Activated CD4-positive, alpha-beta T cell treated with anti-CD3 and anti-CD28 coated beads for 36 hours (primary cell): ENCODE results near the gene BEST3. TPM values are rescaled to one million over a fixed set of nuclear protein-coding genes. Genes with fewer than 3 reads are reported as not detected.

Source experiments
- ATAC-seq: fragments of 200-7000 bp; cut with Tn5 transposase; one replicate; pipeline ENCODE4 v1.10.0; 2021; ENCODE audit warnings: mild to moderate bottlenecking, moderate library complexity
- CTCF ChIA-PET: fragments of 350-600 bp; sonication (Branson Sonifier 250); formaldehyde crosslinking; loops from one replicate; lab custom pipeline; 2021; ENCODE audit warnings: antibody characterized with exemption; lab: Charles Lee
- POLR2A ChIA-PET: fragments of 350-600 bp; sonication (Branson Sonifier 250); formaldehyde crosslinking; loops from one replicate; lab custom pipeline; 2021; ENCODE audit warnings: antibody characterized with exemption, inconsistent platforms; lab: Charles Lee
- DNase-seq: peaks from one replicate; pipeline ENCODE4 v3.0.0-alpha.2; 2020
- H3K27ac Mint-ChIP-seq: one replicate; pipeline ENCODE4 v1.8.0; 2021; ENCODE audit warnings: mixed read lengths
- H3K27me3 Mint-ChIP-seq: one replicate; pipeline ENCODE4 v1.8.0; 2021; ENCODE audit warnings: mixed read lengths
- H3K36me3 Mint-ChIP-seq: one replicate; pipeline ENCODE4 v1.8.0; 2021; ENCODE audit warnings: low read depth, mixed read lengths
- H3K4me1 Mint-ChIP-seq: one replicate; pipeline ENCODE4 v1.8.0; 2021; ENCODE audit warnings: mixed read lengths
- H3K4me3 Mint-ChIP-seq: one replicate; pipeline ENCODE4 v1.8.0; 2021; ENCODE audit warnings: mild to moderate bottlenecking, moderate library complexity, mixed read lengths
- H3K9me3 Mint-ChIP-seq: one replicate; pipeline ENCODE4 v1.8.0; 2021; ENCODE audit warnings: low read depth, mixed read lengths
- intact Hi-C, 2 experiments: fragments of 100-400 bp; cut with DNase I in 1 of 2; cut with micrococcal nuclease in 1 of 2; formaldehyde crosslinking; loops; one replicate each; pipeline versions ENCODE4 v1.14.2 to v1.15.1; 2022 to 2024; cut with DNase I, micrococcal nuclease
- total RNA-seq, 2 experiments: library from RNA; stranded (reverse); gene quantifications; one replicate each; pipeline ENCODE4 v1.2.3, GENCODE V29; 2021

The BEST3 gene
- total RNA-seq, 2 experiments from 2014 or later: not detected

GRCh38 chr12:69645031-69645430 lies 54.1 kb downstream of the BEST3 start:
- Mint-ChIP-seq H3K27ac (no peak overlapping the region), H3K4me3 (no peak overlapping the region), H3K27me3 (peaks cover 10% of the 10 kb centered on the region), H3K4me1 (no peaks in the 10 kb centered on the region), H3K36me3 (no peaks in the 10 kb centered on the region), H3K9me3 (no peaks in the 10 kb centered on the region)
- intact Hi-C loops: no loop called here
- ChIA-PET CTCF (interaction anchor here (0.8 kb wide), 1 partner anchor 280 kb away, joined by 3 read pairs; no protein-coding TSS in a partner anchor), POLR2A (no interaction called here)
- no peak for DNase-seq
- ATAC-seq: no peak

GRCh38 chr12:69644511-69644910 lies 54.6 kb downstream of the BEST3 start:
- no peak overlapping the region for H3K4me3 Mint-ChIP-seq
- H3K27me3 Mint-ChIP-seq: peaks cover 9% of the 10 kb centered on the region
- no peaks in the 10 kb centered on the region for H3K4me1 Mint-ChIP-seq
- CTCF ChIA-PET: interaction anchor here (0.8 kb wide), 1 partner anchor 280 kb away, joined by 3 read pairs; no protein-coding TSS in a partner anchor
- H3K27ac Mint-ChIP-seq: no peak overlapping the region
- H3K9me3 Mint-ChIP-seq: no peaks in the 10 kb centered on the region
- ATAC-seq (no peak), DNase-seq (no peak)
- no peaks in the 10 kb centered on the region for H3K36me3 Mint-ChIP-seq
- POLR2A ChIA-PET: no interaction called here
- intact Hi-C loops: no loop called here

GRCh38 chr12:69642531-69642930 lies 56.6 kb downstream of the BEST3 start:
- H3K4me3 Mint-ChIP-seq: no peak overlapping the region
- POLR2A ChIA-PET: interaction anchor here (0.6 kb wide), 1 partner anchor 12 kb away, joined by 3 read pairs; no protein-coding TSS in a partner anchor
- no peaks in the 10 kb centered on the region for H3K9me3 Mint-ChIP-seq
- ATAC-seq: no peak
- CTCF ChIA-PET: interaction anchor here (0.7 kb wide), 1 partner anchor 17 kb away, joined by 4 read pairs; no protein-coding TSS in a partner anchor
- DNase-seq: no peak
- no peak overlapping the region for H3K27ac Mint-ChIP-seq
- H3K36me3 Mint-ChIP-seq: no peaks in the 10 kb centered on the region
- H3K27me3 Mint-ChIP-seq: peaks cover 5% of the 10 kb centered on the region
- intact Hi-C loops: no loop called here
- no peaks in the 10 kb centered on the region for H3K4me1 Mint-ChIP-seq

- no peaks in the 10 kb centered on the region for H3K9me3 Mint-ChIP-seq
- H3K4me1 Mint-ChIP-seq: no peaks in the 10 kb centered on the region
- CTCF ChIA-PET: interaction anchor here (1.0 to 3.8 kb wide), 4 partner anchors 14 to 700 kb away, joined by 3 to 27 read pairs (median 4); no protein-coding TSS in a partner anchor
- H3K4me3 Mint-ChIP-seq: no peak overlapping the region
- H3K36me3 Mint-ChIP-seq: no peaks in the 10 kb centered on the region
- no peaks in the 10 kb centered on the region for H3K27me3 Mint-ChIP-seq
- ATAC-seq (no peak), DNase-seq (no peak)
- POLR2A ChIA-PET: no interaction called here
- intact Hi-C loops: no loop called here
- no peak overlapping the region for H3K27ac Mint-ChIP-seq
Observed at GRCh38 chr12:69641546-69641945, 57.6 kb downstream of the BEST3 start.

- Mint-ChIP-seq H3K27ac (no peak overlapping the region), H3K27me3 (no peaks in the 10 kb centered on the region), H3K9me3 (no peaks in the 10 kb centered on the region), H3K36me3 (no peaks in the 10 kb centered on the region), H3K4me1 (no peaks in the 10 kb centered on the region), H3K4me3 (no peak overlapping the region)
- peak; percentile 79 for DNase-seq
- POLR2A ChIA-PET: no interaction called here
- ATAC-seq: peak; percentile 88
- CTCF ChIA-PET: interaction anchor here (0.6 to 3.8 kb wide), 29 partner anchors 9 to 1301 kb away, joined by 3 to 36 read pairs (median 3); no protein-coding TSS in a partner anchor
- intact Hi-C loops: loop anchor here (1.0 to 5.0 kb wide), 3 partner anchors 282 to 487 kb away; no protein-coding TSS in a partner anchor
Observed at GRCh38 chr12:69639400-69640016, 59.6 kb downstream of the BEST3 start.

- intact Hi-C loops: no loop called here
- Mint-ChIP-seq H3K27me3 (no peaks in the 10 kb centered on the region), H3K36me3 (no peaks in the 10 kb centered on the region), H3K27ac (no peak overlapping the region), H3K4me3 (no peak overlapping the region), H3K9me3 (no peaks in the 10 kb centered on the region), H3K4me1 (no peaks in the 10 kb centered on the region)
- DNase-seq: no peak
- ChIA-PET POLR2A (no interaction called here), CTCF (no interaction called here)
- ATAC-seq: no peak
Observed at GRCh38 chr12:69633061-69633460, 66.0 kb downstream of the BEST3 start.

- Mint-ChIP-seq H3K36me3 (no peaks in the 10 kb centered on the region), H3K27ac (no peak overlapping the region), H3K9me3 (no peaks in the 10 kb centered on the region), H3K4me1 (no peaks in the 10 kb centered on the region), H3K27me3 (no peaks in the 10 kb centered on the region), H3K4me3 (no peak overlapping the region)
- ChIA-PET POLR2A (interaction anchor here (0.5 kb wide), 1 partner anchor 17 kb away, joined by 6 read pairs; no protein-coding TSS in a partner anchor), CTCF (interaction anchor here (1.5 kb wide), 1 partner anchor 9 kb away, joined by 6 read pairs; no protein-coding TSS in a partner anchor)
- intact Hi-C loops: no loop called here
- ATAC-seq: no peak
- no peak for DNase-seq
Observed at GRCh38 chr12:69630191-69630590, 68.9 kb downstream of the BEST3 start.

- Mint-ChIP-seq H3K9me3 (no peaks in the 10 kb centered on the region), H3K36me3 (no peaks in the 10 kb centered on the region), H3K4me3 (no peak overlapping the region), H3K4me1 (no peaks in the 10 kb centered on the region), H3K27ac (no peak overlapping the region), H3K27me3 (no peaks in the 10 kb centered on the region)
- CTCF ChIA-PET: no interaction called here
- intact Hi-C loops: no loop called here
- POLR2A ChIA-PET: no interaction called here
- no peak for ATAC-seq
- DNase-seq: no peak
Observed at GRCh38 chr12:69627501-69627900, 71.6 kb downstream of the BEST3 start.

- DNase-seq (no peak), ATAC-seq (no peak)
- Mint-ChIP-seq H3K36me3 (no peaks in the 10 kb centered on the region), H3K27ac (no peak overlapping the region), H3K4me3 (no peak overlapping the region), H3K27me3 (peaks cover 2% of the 10 kb centered on the region), H3K4me1 (no peaks in the 10 kb centered on the region), H3K9me3 (no peaks in the 10 kb centered on the region)
- intact Hi-C loops: no loop called here
- ChIA-PET CTCF (interaction anchor here (1.5 kb wide), 1 partner anchor 15 kb away, joined by 5 read pairs; no protein-coding TSS in a partner anchor), POLR2A (interaction anchor here (0.6 kb wide), 1 partner anchor 134 kb away, joined by 3 read pairs; no protein-coding TSS in a partner anchor)
Observed at GRCh38 chr12:69623970-69624369, 75.1 kb downstream of the BEST3 start.

GRCh38 chr12:69621551-69621950 lies 77.6 kb downstream of the BEST3 start:
- Mint-ChIP-seq H3K9me3 (no peaks in the 10 kb centered on the region), H3K4me1 (no peaks in the 10 kb centered on the region), H3K36me3 (no peaks in the 10 kb centered on the region), H3K27me3 (peaks cover 4% of the 10 kb centered on the region), H3K27ac (no peak overlapping the region), H3K4me3 (no peak overlapping the region)
- DNase-seq (no peak), ATAC-seq (no peak)
- ChIA-PET POLR2A (no interaction called here), CTCF (interaction anchor here (0.6 to 1.8 kb wide), 3 partner anchors 19 to 576 kb away, joined by 3 to 7 read pairs (median 4); no protein-coding TSS in a partner anchor)
- intact Hi-C loops: no loop called here

GRCh38 chr12:69620921-69621320 lies 78.2 kb downstream of the BEST3 start:
- H3K9me3 Mint-ChIP-seq: no peaks in the 10 kb centered on the region
- CTCF ChIA-PET: interaction anchor here (0.7 to 1.8 kb wide), 2 partner anchors 13 to 19 kb away, joined by 4 to 7 read pairs; no protein-coding TSS in a partner anchor
- POLR2A ChIA-PET: no interaction called here
- H3K27ac Mint-ChIP-seq: no peak overlapping the region
- ATAC-seq: no peak
- no peaks in the 10 kb centered on the region for H3K36me3 Mint-ChIP-seq
- no peaks in the 10 kb centered on the region for H3K4me1 Mint-ChIP-seq
- no peak for DNase-seq
- H3K4me3 Mint-ChIP-seq: no peak overlapping the region
- peaks cover 4% of the 10 kb centered on the region for H3K27me3 Mint-ChIP-seq
- intact Hi-C loops: no loop called here

- Mint-ChIP-seq H3K4me1 (no peaks in the 10 kb centered on the region), H3K4me3 (no peak overlapping the region), H3K27ac (no peak overlapping the region), H3K36me3 (no peaks in the 10 kb centered on the region), H3K27me3 (peaks cover 4% of the 10 kb centered on the region), H3K9me3 (no peaks in the 10 kb centered on the region)
- ChIA-PET CTCF (interaction anchor here (0.7 kb wide), 1 partner anchor 12 kb away, joined by 4 read pairs; no protein-coding TSS in a partner anchor), POLR2A (no interaction called here)
- DNase-seq (no peak), ATAC-seq (no peak)
- intact Hi-C loops: no loop called here
Observed at GRCh38 chr12:69620077-69620476, 79.0 kb downstream of the BEST3 start.
